Measurements from ENCODE around the gene OR7C2. TPM values are rescaled to one million over a fixed set of nuclear protein-coding genes. Genes with fewer than 3 reads are reported as not detected.

OR7C2 gene
- total and polyA plus RNA-seq, 2 of the 8 experiments (the other 6 are each of a cell fraction or from before 2014, with no cell fraction given), result not detected

DNA sequence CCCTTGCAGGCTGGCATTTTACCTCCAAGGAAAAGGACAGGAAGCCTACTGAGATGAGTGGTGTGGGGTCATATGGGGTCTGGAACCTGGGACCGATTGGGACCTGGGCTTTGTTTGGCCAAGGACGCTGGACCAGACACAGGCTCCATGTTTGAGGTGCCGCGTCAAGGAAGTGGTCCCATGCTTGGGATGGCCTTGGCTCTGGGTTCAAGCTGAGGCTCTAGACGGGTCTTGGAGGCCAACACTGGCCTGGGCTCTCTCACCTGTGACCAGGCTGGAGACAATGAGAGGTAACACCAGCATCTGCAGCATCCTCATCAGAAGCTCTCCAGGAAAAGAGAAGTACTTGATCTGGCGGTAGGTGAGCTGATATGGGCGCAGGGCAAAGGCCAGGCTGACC lies 30.2 kb downstream of the OR7C2 start (continued):
- TF ChIP-seq RNF2 (IDR thresholded peaks at IDR 0.05; ENCODE audit: borderline replicate concordance, low read depth, low read length, missing control alignments, poor library complexity, severe bottlenecking) (no peak), CHD2 (IDR thresholded peaks at IDR 0.05; ENCODE audit: low read length) (no peak), BCL11A (IDR thresholded peaks at IDR 0.05; ENCODE audit: low read depth in 2 of 2, low read length in 2 of 2) (no peak), SIX5 (IDR thresholded peaks at IDR 0.05; ENCODE audit: low read depth, low read length) (no peak), POLR2AphosphoS5 (IDR thresholded peaks at IDR 0.05; ENCODE audit: low read depth, low read length) (no peak), RBBP5 (IDR thresholded peaks at IDR 0.05; ENCODE audit: borderline replicate concordance, low read depth, low read length) (no peak)
